ENCODE data around the gene CCDC167. TPM values are rescaled to one million over a fixed set of nuclear protein-coding genes. Genes with fewer than 3 reads are reported as not detected.

CCDC167 gene
- 7.0 TPM for total RNA-seq

DNA sequence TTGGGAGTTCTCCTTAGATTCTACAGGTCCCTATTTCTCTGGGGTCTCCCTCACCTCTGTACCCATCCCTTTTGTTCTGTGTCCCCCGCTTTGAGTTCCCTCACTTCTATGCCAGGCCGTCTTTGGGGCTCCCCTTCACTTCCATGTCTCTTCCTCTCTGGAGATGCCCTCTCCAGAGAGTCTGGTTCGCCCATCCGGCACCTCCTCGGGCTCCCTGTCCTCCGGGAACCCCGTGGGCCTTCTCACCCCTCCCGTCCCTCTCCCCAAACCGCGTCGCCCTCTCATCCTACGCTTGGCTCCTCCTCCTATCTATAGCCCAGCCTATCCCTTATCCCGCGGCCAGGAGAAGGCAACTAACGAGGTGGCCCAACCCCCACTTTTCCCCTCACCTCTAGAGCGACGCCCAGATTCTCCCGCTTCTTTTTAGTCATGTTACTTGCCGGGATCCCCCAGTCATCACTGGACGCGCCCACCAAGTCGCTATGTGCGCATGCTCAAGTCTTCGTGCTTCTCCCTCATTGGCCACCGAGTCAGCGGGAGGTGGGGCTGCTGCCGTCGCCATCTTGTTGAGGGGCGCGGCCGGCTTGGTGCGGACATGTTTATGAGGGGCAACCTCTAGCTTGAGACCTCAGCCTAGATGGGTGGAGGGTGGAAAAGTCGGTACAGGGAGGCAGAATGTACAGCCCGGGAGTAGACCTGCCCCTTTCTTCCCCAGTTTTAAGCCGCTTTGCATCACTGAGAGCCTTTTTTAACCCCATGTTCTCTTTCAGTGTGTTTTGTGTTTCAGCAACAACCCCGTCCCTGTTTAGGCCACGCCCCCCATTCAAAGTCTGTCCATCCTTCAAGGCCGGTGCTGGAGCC, at the start of gene CCDC167:
Gene CCDC167, minus strand, starts transcription at position 461 of the 861 bp plus-strand sequence. Its CDS starts 30 bp downstream, at position 431.
- DNase-seq (ENCODE audit: low read depth in 2 of 3, low spot score in 2 of 3) = peak; percentile 88 to 97 (median 94)

DNA sequence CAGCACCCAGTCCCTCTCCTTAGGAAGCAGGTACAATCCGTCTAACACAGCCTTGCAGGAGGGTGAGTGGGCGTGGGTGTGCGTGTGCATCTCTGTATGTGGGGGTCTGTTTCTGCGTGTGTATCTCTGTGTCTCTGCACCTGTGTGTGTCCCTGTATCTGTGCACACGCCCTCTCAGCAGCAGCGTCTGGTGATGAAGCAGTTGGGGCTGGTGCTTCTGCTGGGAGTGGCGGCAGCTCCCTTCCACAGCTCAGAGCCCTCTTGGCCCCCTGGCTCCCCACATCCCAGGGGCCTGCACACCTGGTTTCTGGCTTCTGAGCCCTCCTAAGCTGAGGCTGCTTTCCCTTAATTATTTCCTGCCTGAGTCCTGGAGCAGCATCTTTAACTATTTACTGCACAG, 49.5 kb upstream of the CCDC167 start:
- no peak for DNase-seq (ENCODE audit: low read depth in 2 of 3, low spot score in 2 of 3)

GRCh38 chr6:37548067-37548674, 48.5 kb upstream of the CCDC167 start:
- DNase-seq (ENCODE audit: low read depth in 2 of 3, low spot score in 2 of 3) = no peak

DNA sequence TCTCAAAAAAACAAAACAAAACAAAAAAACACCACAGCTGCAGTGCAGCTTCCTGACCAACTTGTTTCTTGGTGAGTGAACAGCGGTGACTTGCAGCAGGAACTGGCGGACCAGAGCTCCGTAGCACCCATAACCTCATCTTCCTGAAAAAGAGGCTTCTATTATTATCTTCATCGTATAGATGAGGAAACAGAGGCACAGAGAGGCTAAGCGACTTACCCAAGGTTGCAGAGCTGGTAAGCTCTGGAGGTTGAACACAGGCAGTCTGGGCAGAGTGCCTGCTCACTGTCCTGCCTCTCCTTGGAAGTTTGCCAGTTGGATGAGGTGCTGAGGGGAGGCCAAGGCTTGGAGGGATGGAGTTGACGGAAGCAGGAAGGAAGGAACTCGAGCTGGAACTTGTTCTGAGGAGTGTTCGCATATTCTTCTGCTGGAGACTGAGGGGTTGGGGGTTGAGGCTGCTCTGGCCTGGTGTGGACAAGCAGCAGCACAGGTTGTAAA, 47.9 kb upstream of the CCDC167 start:
- peak in 1 of 3 donors; percentile 51 for DNase-seq (ENCODE audit: low read depth in 2 of 3, low spot score in 2 of 3)

DNA sequence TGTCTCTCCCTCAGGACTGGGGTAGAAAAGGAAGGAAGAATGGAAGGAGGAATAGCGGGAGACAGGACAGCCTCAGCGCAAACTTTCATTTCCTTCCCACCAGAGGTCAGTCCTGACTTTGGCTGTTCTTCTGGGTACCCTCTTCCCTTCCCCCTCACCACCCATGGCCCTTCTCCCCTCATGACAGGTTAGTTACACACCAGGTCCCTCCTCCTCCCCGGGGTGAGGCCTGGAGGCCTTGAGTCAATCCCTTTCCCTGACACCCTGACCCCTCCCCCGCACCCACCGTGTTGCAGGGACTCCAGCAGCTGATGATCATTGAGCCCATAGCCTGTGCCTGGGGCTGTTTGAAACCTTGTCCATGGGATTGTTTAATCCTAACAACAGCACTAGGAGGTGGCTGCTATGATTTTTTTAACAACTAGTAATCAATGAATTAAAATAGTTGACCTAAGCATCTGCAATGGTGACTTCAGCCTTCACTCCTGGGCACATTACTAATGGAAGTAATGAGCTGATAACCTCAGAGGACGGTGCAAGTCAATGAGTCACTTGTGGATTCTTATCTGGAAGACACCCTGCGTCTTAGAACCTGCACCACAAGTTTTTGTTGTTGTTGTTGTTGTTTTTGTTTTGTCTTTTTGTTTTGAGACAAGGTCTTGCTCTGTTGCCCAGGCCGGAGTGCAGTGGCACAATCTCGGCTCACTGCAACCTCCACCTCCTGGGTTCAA, 46.6 kb upstream of the CCDC167 start:
- DNase-seq (ENCODE audit: low read depth in 2 of 3, low spot score in 2 of 3) = no peak

- DNase-seq (ENCODE audit: low read depth in 2 of 3, low spot score in 2 of 3) = no peak
Observed at GRCh38 chr6:37544530-37544929, 44.8 kb upstream of the CCDC167 start.

DNA sequence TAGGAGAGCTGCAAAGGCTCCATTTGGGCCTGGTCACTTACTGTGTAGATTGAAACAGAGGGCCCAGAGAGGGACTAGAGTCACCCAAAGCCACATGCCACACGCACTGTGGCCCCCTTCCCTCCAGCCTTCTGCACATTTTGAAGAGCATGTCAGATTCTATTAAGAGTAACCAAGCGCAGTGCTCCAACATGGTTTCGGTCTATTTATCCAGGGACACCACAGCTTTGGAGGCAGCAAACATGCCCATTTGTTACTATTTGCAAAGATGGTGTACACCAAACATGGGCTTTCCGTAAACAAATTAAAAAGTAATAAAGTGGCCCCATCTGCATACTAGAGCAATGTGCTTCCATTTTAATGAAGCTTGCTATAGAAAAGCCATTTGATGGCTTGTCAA, 43.7 kb upstream of the CCDC167 start:
- no peak for DNase-seq (ENCODE audit: low read depth in 2 of 3, low spot score in 2 of 3)

DNA sequence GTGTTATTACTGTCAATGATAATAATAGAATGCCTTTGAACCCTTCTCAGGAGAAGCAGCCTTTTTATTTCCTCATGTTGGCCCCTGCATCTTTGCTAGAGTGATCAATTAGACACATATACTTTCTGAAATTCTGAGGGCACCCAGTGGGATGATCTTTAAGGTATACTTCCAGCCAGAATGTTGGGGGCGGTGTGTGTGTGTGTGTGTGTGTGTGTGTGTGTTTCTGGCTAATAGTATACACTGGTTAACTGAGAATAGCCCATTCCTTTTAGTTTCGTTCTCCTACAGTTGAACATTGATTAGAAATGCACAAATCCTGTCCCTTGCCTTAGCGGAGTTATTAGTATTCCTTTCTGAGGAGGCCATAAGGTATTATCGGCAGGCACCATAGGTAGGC, 41.7 kb upstream of the CCDC167 start:
- DNase-seq (ENCODE audit: low read depth in 2 of 3, low spot score in 2 of 3) = no peak

- DNase-seq (ENCODE audit: low read depth in 2 of 3, low spot score in 2 of 3) = no peak
Observed at GRCh38 chr6:37540390-37540789, 40.7 kb upstream of the CCDC167 start.

DNA sequence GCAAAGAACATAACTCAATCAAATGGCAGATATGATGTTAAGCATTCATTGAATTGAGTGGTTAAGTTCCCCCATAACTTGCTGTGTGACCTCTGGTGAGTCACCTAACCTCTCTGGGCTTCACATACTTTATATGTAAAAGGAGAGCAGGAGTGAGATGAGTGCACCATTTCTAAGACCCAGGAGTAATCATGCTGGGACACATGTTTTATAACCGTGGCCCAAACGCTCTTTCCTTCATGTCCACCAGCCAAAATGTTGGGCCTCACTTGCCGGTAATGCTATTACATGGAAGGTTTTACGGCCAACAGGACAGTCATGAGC, 40.3 kb upstream of the CCDC167 start:
- no peak for DNase-seq (ENCODE audit: low read depth in 2 of 3, low spot score in 2 of 3)

DNA sequence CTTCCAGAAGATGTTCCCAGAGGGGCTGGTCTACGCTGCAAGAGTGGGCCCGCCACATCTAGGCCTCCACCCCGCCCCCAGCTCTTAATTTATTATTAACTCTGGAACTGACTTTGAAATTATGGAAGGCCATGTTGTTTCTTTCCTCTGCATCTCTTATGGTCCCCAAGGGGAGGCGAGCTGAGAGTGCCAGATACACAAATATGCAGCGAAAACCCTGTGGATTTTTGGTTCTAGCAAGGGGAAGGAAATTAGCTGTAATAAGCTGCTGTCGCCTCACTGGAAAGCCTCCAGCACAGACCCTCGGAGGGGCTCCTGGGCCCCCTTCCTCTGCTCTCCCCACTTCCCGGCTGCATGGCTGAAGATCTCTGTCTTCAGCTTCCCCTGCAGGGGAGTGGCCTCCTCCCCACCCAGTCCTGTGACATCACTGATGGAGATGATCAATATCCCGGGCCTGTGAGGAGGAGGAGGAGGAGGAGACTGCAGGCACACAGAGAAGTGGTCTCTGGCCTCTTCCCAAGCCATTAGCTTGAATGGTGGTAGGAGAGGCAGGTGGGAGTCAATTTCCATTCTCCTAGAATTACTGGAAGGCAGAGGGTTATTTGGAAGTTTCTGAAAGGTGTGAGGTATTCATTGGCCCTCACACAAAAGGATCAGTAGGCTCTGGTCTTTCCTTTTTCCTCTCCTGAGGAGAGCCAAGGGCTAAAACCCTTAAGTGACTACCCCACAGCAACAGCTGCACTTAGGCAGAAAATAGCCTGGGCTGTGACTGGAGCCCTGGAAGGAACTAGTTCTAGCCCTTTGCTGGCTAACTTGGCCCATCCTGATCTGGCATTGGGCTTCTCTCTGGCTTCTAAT, 39.7 kb upstream of the CCDC167 start:
- DNase-seq (ENCODE audit: low read depth in 2 of 3, low spot score in 2 of 3) = no peak

GRCh38 chr6:37538107-37538506, 38.4 kb upstream of the CCDC167 start:
- no peak for DNase-seq (ENCODE audit: low read depth in 2 of 3, low spot score in 2 of 3)

DNA sequence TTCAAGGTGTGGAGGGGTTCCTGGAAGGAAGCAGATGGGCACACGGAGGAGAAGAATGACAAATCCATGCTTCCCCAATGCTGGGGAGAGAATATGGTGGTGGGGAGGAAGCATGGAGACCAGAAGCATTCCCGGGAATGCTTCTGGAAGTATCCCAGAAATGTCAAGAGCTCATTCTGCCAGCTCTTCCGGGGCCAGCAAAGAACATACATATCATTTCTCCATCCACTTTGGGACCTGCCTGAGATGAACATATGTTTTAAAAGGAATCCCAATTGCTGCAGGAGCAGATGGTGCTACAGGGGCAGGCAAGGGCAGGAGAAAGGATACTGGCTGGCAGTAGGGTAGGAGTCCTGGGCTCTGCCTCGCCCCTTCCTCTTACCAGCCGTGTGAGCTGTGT, 37.9 kb upstream of the CCDC167 start:
- DNase-seq (ENCODE audit: low read depth in 2 of 3, low spot score in 2 of 3) = no peak

DNA sequence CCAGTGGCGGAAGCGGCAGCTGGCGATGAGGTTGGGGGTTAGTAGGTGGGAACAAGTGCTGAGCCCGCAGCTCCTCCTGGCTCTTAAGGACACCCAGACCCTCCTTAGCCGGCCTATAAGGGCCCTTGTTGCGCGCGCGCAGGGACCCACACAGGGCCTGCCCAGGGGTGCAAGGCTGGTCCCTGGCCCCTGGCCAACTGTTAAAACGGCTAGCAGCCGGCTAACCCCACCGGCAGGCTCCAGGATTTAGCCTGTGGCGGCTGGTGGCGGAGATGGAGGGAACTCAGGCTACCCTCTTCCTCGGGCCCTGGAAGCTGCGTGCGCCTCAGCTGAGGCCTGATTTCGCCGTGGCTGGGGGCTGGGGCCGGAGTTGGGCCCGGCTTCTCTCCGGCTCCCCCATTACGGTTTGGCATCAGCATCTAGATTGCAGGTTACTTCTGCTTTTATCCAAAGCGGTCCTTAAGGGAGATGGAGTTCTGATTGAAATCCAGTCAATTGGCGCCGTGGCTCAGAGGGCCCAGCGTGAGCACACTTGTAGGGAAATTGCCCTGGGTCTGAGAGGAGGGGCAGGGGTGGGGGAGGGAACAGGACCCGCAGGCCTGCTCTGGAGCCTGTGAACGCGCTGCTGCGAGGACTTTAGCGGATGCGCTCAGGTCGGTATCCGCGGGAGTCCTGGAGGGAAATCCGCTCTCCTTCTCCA, 36.9 kb upstream of the CCDC167 start:
- peak in 1 of 3 donors; percentile 40 for DNase-seq (ENCODE audit: low read depth in 2 of 3, low spot score in 2 of 3)

DNA sequence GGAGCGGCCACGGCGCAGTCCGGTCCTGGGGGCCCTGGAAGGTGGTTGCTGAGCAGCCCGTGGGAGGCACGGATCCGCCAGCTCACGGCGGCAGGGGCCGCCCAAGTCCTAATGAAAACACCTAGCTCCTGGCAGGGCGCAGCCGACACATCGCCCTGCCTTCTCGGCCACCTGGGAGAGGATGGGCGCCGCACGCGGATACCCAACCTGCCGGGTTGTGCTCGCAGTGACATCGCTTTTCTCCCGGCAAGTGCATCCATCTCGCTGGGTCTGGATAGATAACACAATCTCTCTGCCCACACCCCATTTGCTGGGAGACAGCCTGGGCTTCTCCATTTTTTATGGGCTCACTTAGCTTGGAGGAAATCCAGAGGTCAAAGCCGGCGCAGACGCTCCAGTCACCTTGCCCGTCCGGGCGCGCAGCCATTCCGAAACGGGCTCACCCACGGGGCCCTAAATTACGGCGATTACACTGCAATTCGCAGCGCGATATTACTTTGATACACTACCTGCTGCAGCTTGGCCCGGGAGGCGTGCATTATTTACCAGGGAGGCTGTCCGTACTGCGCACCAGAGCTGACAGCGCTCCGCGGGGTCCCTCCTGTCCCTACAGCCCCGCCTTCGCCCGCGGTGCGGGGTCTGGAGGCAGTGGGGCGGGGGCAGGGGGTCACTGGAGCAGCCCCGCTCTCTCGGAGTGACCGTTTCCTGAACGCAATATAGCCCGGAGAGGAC, 36.2 kb upstream of the CCDC167 start:
- DNase-seq (ENCODE audit: low read depth in 2 of 3, low spot score in 2 of 3) = no peak

DNA sequence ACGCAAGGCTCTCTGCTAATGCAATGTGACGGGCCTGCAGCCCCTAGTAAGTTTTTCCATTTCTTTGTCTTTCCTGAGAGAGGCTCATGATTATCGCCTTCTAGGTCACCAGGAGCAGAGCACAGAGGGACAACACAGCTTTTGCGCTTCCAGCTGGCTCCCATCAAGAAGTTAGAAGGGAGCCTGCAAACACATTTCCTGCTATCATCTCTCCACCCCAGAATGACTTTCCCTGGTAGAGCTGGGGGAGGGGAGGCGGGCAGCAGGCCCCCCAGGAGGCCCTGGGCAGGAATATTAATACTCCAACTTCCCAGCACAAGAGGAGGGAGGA, 35.7 kb upstream of the CCDC167 start:
- DNase-seq (ENCODE audit: low read depth in 2 of 3, low spot score in 2 of 3) = no peak

GRCh38 chr6:37534893-37535292, 35.2 kb upstream of the CCDC167 start:
- no peak for DNase-seq (ENCODE audit: low read depth in 2 of 3, low spot score in 2 of 3)

- no peak for DNase-seq (ENCODE audit: low read depth in 2 of 3, low spot score in 2 of 3)
Observed at GRCh38 chr6:37532122-37532521, 32.4 kb upstream of the CCDC167 start.

GRCh38 chr6:37531437-37532036, 31.8 kb upstream of the CCDC167 start:
- DNase-seq (ENCODE audit: low read depth in 2 of 3, low spot score in 2 of 3) = no peak

All from hematopoietic multipotent progenitor cell (in vitro differentiated cells).